D341Med (cell line): Measurements from ENCODE around the gene C21orf91.

Source experiments
- DNase-seq: peaks from one replicate; pipeline ENCODE4 v3.0.0; 2012; ENCODE audit warnings: low spot score

Gene C21orf91

GRCh38 chr21:17819114-17819876 lies at the start of gene C21orf91:
C21orf91 (minus strand) TSS chr21:17819356; CDS start chr21:17818318, 1,038 bp downstream.
- peak; percentile 93 for DNase-seq

DNA sequence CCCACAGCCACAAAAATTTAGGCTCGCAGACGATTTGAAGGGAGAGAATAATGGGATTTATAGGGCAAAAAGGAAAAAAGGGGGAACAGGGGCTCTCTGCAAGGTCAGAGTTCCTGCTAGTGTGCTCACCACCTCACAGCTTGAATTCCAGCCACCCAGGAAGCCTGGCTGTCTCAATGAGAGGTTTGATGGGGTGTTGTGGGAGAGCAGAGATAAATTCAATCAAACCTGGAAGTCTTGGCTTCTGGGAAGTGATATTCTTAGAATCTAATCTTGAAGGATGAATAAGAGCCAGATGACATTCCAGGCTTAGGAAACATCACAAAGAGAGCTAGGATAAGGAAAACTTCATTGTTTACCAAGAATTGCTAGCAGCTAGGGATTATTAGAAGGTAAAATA lies 47.4 kb upstream of the C21orf91 start:
- no peak for DNase-seq

GRCh38 chr21:17859661-17860060 lies 40.5 kb upstream of the C21orf91 start:
- no peak for DNase-seq

GRCh38 chr21:17858747-17859146 lies 39.6 kb upstream of the C21orf91 start:
- no peak for DNase-seq

DNA sequence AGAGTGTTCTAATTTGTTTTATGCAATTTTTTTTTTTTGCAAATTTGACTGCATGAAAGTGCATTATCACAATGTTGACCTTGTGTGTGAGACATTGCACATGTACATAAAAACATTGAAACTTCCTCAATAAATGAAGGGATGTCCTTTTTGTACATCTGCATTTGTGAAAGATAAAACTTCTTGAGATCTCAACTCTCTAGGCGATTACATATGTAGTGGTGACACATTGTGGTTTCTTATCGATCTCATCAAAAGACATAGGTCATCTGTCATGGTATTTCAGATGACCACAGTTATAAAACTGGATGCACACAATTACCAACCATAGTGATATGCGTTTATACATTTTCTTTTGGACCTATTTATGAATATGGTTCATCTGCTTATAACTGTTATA lies 35.6 kb upstream of the C21orf91 start:
- no peak for DNase-seq

- no peak for DNase-seq
Observed at GRCh38 chr21:17853393-17854275, 34.5 kb upstream of the C21orf91 start.

DNA sequence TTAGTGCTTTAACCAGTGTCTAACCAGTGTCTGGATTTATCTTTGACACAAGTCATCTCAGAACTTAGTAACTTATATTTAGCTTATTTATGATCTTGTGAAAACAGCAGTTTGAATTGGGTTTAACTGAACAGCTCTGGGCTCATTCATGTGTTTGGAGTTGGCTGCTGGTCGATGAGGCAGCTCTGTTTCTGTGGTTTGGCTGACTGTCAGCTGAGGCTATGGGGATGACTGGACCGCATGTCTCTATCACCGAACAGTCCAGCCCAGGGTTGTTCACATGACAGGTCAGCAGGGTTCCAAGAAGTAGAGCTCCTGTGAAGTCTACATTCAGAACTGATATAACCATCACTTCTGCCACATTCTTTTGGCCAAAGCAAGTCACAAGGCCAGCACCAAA lies 29.1 kb upstream of the C21orf91 start:
- DNase-seq, result no peak

- no peak for DNase-seq
Observed at GRCh38 chr21:17841103-17841502, 21.9 kb upstream of the C21orf91 start.

- DNase-seq, result no peak
Observed at GRCh38 chr21:17834639-17835354, 15.6 kb upstream of the C21orf91 start.

- DNase-seq, result no peak
Observed at GRCh38 chr21:17829472-17829871, 10.3 kb upstream of the C21orf91 start.

GRCh38 chr21:17828223-17828622 lies 9.1 kb upstream of the C21orf91 start:
- DNase-seq, result no peak

- DNase-seq, result no peak
Observed at GRCh38 chr21:17823846-17824245, 4.7 kb upstream of the C21orf91 start.

DNA sequence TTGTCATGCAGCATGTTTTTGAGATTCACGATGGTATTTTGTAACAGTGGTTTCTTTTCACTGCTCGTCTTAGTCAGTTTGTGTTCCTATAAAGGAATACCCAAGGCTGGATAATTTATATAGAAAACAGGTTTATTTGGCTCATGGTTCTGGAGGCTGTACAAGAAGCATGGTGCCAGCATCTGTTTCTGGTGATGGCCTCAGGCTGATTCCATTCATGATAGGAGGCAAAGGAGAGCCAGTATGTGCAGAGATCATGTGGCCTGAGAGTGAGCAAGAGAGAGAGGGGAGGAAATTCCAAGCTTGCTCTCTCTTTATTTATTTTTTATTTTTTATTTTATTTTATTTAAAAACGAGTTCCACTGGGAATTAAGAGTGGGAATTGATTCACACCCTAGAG lies 2.0 kb upstream of the C21orf91 start:
- DNase-seq, result no peak

- DNase-seq, result no peak
Observed at GRCh38 chr21:17819877-17820229, 697 bp upstream of the C21orf91 start.

DNA sequence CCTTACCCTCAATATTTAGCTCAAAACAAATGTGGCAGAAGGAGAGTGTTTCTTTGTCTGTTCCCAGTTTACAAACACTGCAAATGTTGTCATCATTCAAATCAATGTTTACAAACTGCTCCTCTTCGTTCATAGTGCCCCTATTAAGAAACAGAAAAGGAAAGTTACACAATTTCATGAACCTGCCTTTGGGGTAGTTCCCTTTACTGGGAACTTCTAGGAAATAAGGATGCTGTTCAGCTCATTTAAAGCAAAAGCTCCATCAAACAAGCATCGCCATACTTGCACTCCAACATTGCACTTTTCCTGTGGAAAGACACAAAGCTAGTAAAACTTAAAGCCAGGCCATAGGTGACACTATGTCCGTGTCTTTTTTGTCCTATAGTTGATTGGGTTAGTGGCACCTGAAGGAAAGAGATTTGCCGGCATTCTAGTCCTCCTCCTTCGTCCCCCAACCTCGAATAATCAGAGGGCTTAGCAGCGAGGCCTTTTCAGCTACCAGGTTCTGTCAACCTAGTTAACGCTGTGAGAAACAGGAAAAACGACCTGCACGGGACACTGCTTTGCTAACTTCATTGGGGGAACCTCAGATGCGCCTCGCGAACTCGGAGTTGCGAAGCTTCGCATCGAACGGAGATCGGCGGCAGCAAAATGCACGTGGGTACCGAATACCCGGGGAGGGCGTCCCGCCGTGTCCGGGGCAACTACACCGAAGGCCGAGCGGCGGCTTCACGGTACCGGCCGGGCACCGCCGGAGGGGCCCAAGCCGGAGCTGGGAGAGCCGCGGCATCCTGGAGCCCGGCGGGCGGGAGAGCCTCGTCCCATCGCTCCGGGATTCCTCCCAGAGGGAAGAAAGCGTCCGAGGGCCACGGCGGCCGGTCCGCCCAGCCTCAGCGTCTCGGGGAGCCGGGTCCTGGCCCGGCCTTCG lies 706 bp downstream of the C21orf91 start:
- peak; percentile 71 for DNase-seq

DNA sequence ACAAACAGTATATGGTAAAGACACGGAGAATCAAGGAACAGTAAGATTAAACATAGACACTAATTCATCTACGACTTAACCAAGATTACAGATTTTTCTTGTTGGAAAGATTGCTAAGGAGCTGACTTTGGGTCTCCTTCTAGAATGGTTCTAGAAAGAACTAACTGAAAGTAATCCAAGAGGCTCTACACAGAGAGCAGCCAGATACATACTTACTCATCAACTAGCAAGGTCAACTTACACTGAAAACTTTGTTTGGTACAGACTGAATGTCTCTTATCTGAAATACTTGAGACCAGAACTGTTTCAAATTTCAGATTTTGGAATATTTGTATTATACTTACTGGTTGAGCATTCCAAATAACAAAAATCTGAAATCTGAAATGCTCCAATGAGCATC lies 5.8 kb downstream of the C21orf91 start:
- no peak for DNase-seq

GRCh38 chr21:17805966-17806365 lies 13.2 kb downstream of the C21orf91 start:
- no peak for DNase-seq

GRCh38 chr21:17803536-17803935 lies 15.6 kb downstream of the C21orf91 start:
- DNase-seq, result no peak

DNA sequence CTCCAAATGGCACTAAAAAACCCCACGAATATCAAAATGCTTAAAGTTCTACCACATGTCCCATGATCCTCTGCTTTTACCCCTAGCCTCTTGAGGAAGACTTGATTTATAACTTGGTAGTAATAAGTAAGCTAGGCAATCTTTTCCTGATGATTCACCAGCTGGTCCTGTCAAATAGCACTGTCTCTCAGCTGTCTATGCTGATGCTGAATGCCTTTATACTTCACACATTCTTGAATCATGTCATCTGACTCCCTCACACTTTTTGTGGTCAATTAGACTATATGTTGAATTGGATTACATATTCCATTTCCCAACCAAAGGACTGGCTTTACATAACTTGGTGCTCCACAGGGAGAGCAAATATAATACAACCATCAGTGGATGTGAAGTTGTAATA lies 16.6 kb downstream of the C21orf91 start:
- DNase-seq, result no peak

DNA sequence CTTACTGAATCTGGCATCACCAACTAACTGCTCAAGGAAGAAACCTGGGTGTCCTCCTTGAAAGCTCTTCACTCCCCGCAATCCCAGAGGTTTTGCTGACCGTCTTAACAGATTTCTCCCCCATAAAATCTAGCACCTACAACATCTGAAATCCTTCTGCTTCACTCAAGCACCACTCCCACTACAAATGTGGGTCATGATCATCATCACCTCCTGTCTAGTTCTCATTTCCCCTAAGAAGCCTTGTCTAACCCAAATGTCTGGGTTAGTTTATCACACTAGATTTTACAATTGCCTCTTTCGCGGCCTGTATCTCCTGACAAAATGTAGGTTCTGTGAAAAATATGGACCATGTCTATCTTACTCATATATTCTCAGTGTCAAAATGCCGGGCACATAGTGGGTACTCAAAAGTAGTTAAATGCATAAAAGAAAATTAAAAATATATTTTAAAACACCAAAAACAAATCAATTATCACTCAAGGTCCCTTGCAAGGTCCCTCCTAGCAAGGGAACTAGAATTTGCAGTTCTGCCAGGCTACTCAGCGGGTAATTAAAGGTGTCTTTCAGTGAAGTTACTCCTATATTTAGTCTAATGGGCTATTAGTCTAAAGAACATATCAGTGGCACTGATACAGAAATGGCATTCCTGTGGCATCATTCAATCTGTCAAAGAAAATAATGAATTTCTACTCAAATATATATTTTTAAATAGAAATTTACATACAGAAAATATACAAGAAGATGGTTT lies 19.6 kb downstream of the C21orf91 start:
- DNase-seq, result no peak

DNA sequence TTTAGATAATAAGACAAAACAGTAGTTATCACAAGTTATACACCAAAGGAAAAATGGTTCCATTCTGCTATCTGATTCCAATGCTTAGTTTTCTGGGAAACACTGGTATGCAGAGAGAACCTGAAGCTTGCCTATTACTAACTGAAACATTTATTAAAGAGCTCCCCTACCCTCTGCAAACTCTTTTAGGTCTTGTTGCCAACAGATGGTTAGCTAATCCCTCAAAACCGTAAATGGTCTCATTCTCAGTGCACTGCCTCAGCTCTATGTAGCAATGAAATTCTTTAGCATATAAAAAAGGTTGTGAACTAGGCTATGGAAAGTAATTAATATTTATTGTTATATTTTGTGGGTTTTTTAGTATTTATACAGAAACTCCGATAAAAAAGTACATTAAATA lies 20.4 kb downstream of the C21orf91 start:
- peak; percentile 26 for DNase-seq
